ENCODE results near the gene TH.

Gene TH

GRCh38 chr11:2202900-2203439 is 31.4 kb upstream of the TH start:
- Histone ChIP-seq H3K9me3 (ENCODE audit: control extremely low read depth in 1 of 5, control insufficient read depth in 4 of 5, insufficient read depth in 2 of 5, low read depth in 1 of 5, low read length in 4 of 5) (peaks cover 0 to 9% (median 0%) of the 10 kb centered on the region in 5 experiments), H3K36me3 (ENCODE audit: control insufficient read depth in 4 of 4, insufficient read depth in 4 of 4, low read length in 3 of 4) (no peaks in the 10 kb centered on the region), H3K27me3 (replicated peaks in 2 of 5; ENCODE audit: control insufficient read depth in 4 of 5, insufficient read depth in 5 of 5, low read length in 4 of 5) (peaks cover 0 to 2% (median 0%) of the 10 kb centered on the region in 5 experiments), H3K4me1 (ENCODE audit: control extremely low read depth in 1 of 4, control insufficient read depth in 4 of 4, insufficient read depth in 4 of 4, low read length in 3 of 4) (peaks cover 0 to 19% (median 12%) of the 10 kb centered on the region in 4 experiments), H3K4me3 (ENCODE audit: control insufficient read depth in 1 of 7, extremely low read depth in 1 of 7, insufficient read depth in 4 of 7, low read depth in 2 of 7, low read length in 6 of 7) (no peak overlapping the region), H3K27ac (ENCODE audit: insufficient read depth in 1 of 2, low read depth in 1 of 2, low read length in 2 of 2, poor library complexity in 1 of 2, severe bottlenecking in 2 of 2) (no peak overlapping the region)
- 94% methylated on average over 8 of the region's 10 CpGs for WGBS (ENCODE audit: insufficient coverage)
- CTCF ChIA-PET = interaction anchor here (0.7 to 1.6 kb wide), 2 partner anchors 16 to 100 kb away, joined by 3 read pairs; no protein-coding TSS in a partner anchor
- POLR2A ChIA-PET = no interaction called here
- DNase-seq = no peak

- ChIA-PET CTCF (interaction anchor here (1.0 to 1.6 kb wide), 3 partner anchors 27 to 330 kb away, joined by 3 to 4 read pairs (median 3); no protein-coding TSS in a partner anchor), POLR2A (no interaction called here)
- 51% methylated on average over 21 of the region's 29 CpGs for WGBS (ENCODE audit: insufficient coverage)
- Histone ChIP-seq H3K9me3 (ENCODE audit: control extremely low read depth in 1 of 5, control insufficient read depth in 4 of 5, insufficient read depth in 2 of 5, low read depth in 1 of 5, low read length in 4 of 5) (peaks cover 0 to 9% (median 0%) of the 10 kb centered on the region in 5 experiments), H3K27me3 (replicated peaks in 2 of 5; ENCODE audit: control insufficient read depth in 4 of 5, insufficient read depth in 5 of 5, low read length in 4 of 5) (peaks cover 0 to 2% (median 0%) of the 10 kb centered on the region in 5 experiments), H3K27ac (ENCODE audit: insufficient read depth in 1 of 2, low read depth in 1 of 2, low read length in 2 of 2, poor library complexity in 1 of 2, severe bottlenecking in 2 of 2) (no peak overlapping the region), H3K4me3 (ENCODE audit: control insufficient read depth in 1 of 7, extremely low read depth in 1 of 7, insufficient read depth in 4 of 7, low read depth in 2 of 7, low read length in 6 of 7) (no peak overlapping the region), H3K4me1 (ENCODE audit: control extremely low read depth in 1 of 4, control insufficient read depth in 4 of 4, insufficient read depth in 4 of 4, low read length in 3 of 4) (peaks cover 0 to 19% (median 15%) of the 10 kb centered on the region in 4 experiments), H3K36me3 (ENCODE audit: control insufficient read depth in 4 of 4, insufficient read depth in 4 of 4, low read length in 3 of 4) (no peaks in the 10 kb centered on the region)
- DNase-seq = no peak
Observed at GRCh38 chr11:2202071-2202899, 30.7 kb upstream of the TH start.

GRCh38 chr11:2201542-2201941 is 29.9 kb upstream of the TH start:
- peaks cover 0 to 19% (median 15%) of the 10 kb centered on the region in 4 experiments for H3K4me1 ChIP-seq (ENCODE audit: control extremely low read depth in 1 of 4, control insufficient read depth in 4 of 4, insufficient read depth in 4 of 4, low read length in 3 of 4)
- DNase-seq = no peak
- POLR2A ChIA-PET = no interaction called here
- H3K4me3 ChIP-seq (ENCODE audit: control insufficient read depth in 1 of 7, extremely low read depth in 1 of 7, insufficient read depth in 4 of 7, low read depth in 2 of 7, low read length in 6 of 7) = no peak overlapping the region
- 100% methylated on average over 1 of the region's 2 CpGs for whole genome bisulfite sequencing (ENCODE audit: insufficient coverage)
- CTCF ChIA-PET = interaction anchor here (1.0 to 1.8 kb wide), 5 partner anchors 28 to 331 kb away, joined by 3 to 5 read pairs (median 4); no protein-coding TSS in a partner anchor
- H3K36me3 ChIP-seq (ENCODE audit: control insufficient read depth in 4 of 4, insufficient read depth in 4 of 4, low read length in 3 of 4) = no peaks in the 10 kb centered on the region
- no peak overlapping the region for H3K27ac ChIP-seq (ENCODE audit: insufficient read depth in 1 of 2, low read depth in 1 of 2, low read length in 2 of 2, poor library complexity in 1 of 2, severe bottlenecking in 2 of 2)
- H3K9me3 ChIP-seq (ENCODE audit: control extremely low read depth in 1 of 5, control insufficient read depth in 4 of 5, insufficient read depth in 2 of 5, low read depth in 1 of 5, low read length in 4 of 5) = peaks cover 0 to 9% (median 0%) of the 10 kb centered on the region in 5 experiments
- H3K27me3 ChIP-seq (replicated peaks in 2 of 5; ENCODE audit: control insufficient read depth in 4 of 5, insufficient read depth in 5 of 5, low read length in 4 of 5) = peaks cover 0 to 2% (median 0%) of the 10 kb centered on the region in 5 experiments

GRCh38 chr11:2200957-2201519 is 29.4 kb upstream of the TH start:
- H3K9me3 ChIP-seq (ENCODE audit: control extremely low read depth in 1 of 5, control insufficient read depth in 4 of 5, insufficient read depth in 2 of 5, low read depth in 1 of 5, low read length in 4 of 5) = peaks cover 0 to 9% (median 0%) of the 10 kb centered on the region in 5 experiments
- no peak overlapping the region for H3K27ac ChIP-seq (ENCODE audit: insufficient read depth in 1 of 2, low read depth in 1 of 2, low read length in 2 of 2, poor library complexity in 1 of 2, severe bottlenecking in 2 of 2)
- POLR2A ChIA-PET = no interaction called here
- H3K27me3 ChIP-seq (replicated peaks in 2 of 5; ENCODE audit: control insufficient read depth in 4 of 5, insufficient read depth in 5 of 5, low read length in 4 of 5) = peaks cover 0 to 2% (median 0%) of the 10 kb centered on the region in 5 experiments
- peaks cover 0 to 19% (median 15%) of the 10 kb centered on the region in 4 experiments for H3K4me1 ChIP-seq (ENCODE audit: control extremely low read depth in 1 of 4, control insufficient read depth in 4 of 4, insufficient read depth in 4 of 4, low read length in 3 of 4)
- no peak overlapping the region for H3K4me3 ChIP-seq (ENCODE audit: control insufficient read depth in 1 of 7, extremely low read depth in 1 of 7, insufficient read depth in 4 of 7, low read depth in 2 of 7, low read length in 6 of 7)
- DNase-seq = no peak
- WGBS (ENCODE audit: insufficient coverage) = 100% methylated on average over 1 of the region's 1 CpG
- CTCF ChIA-PET = interaction anchor here (1.0 to 1.8 kb wide), 4 partner anchors 29 to 219 kb away, joined by 3 to 5 read pairs (median 4); no protein-coding TSS in a partner anchor
- H3K36me3 ChIP-seq (ENCODE audit: control insufficient read depth in 4 of 4, insufficient read depth in 4 of 4, low read length in 3 of 4) = no peaks in the 10 kb centered on the region

GRCh38 chr11:2200536-2200935 is 28.9 kb upstream of the TH start:
- no peak for DNase-seq
- ChIA-PET CTCF (interaction anchor here (1.0 to 1.9 kb wide), 5 partner anchors 29 to 219 kb away, joined by 3 to 5 read pairs (median 4); no protein-coding TSS in a partner anchor), POLR2A (no interaction called here)
- Histone ChIP-seq H3K27me3 (replicated peaks in 2 of 5; ENCODE audit: control insufficient read depth in 4 of 5, insufficient read depth in 5 of 5, low read length in 4 of 5) (peaks cover 0 to 2% (median 0%) of the 10 kb centered on the region in 5 experiments), H3K4me3 (ENCODE audit: control insufficient read depth in 1 of 7, extremely low read depth in 1 of 7, insufficient read depth in 4 of 7, low read depth in 2 of 7, low read length in 6 of 7) (no peak overlapping the region), H3K27ac (ENCODE audit: insufficient read depth in 1 of 2, low read depth in 1 of 2, low read length in 2 of 2, poor library complexity in 1 of 2, severe bottlenecking in 2 of 2) (no peak overlapping the region), H3K36me3 (ENCODE audit: control insufficient read depth in 4 of 4, insufficient read depth in 4 of 4, low read length in 3 of 4) (no peaks in the 10 kb centered on the region), H3K4me1 (ENCODE audit: control extremely low read depth in 1 of 4, control insufficient read depth in 4 of 4, insufficient read depth in 4 of 4, low read length in 3 of 4) (peaks cover 0 to 19% (median 15%) of the 10 kb centered on the region in 4 experiments), H3K9me3 (ENCODE audit: control extremely low read depth in 1 of 5, control insufficient read depth in 4 of 5, insufficient read depth in 2 of 5, low read depth in 1 of 5, low read length in 4 of 5) (peaks cover 0 to 9% (median 0%) of the 10 kb centered on the region in 5 experiments)
- 100% methylated on average over 8 of the region's 11 CpGs for WGBS (ENCODE audit: insufficient coverage)

- POLR2A ChIA-PET = no interaction called here
Observed at GRCh38 chr11:2199466-2200341, 28.1 kb upstream of the TH start.

More at GRCh38 chr11:2199466-2200341, 28.1 kb upstream of the TH start:
- H3K27me3 ChIP-seq (replicated peaks in 2 of 5; ENCODE audit: control insufficient read depth in 4 of 5, insufficient read depth in 5 of 5, low read length in 4 of 5) = peaks cover 0 to 2% (median 0%) of the 10 kb centered on the region in 5 experiments
- CTCF ChIA-PET = interaction anchor here (0.9 to 3.4 kb wide), 17 partner anchors 13 to 332 kb away, joined by 3 to 50 read pairs (median 5); partner anchors contain the start of genes C11orf21, TSPAN32 and TSSC4
- peaks cover 0 to 23% (median 17%) of the 10 kb centered on the region in 4 experiments for H3K4me1 ChIP-seq (ENCODE audit: control extremely low read depth in 1 of 4, control insufficient read depth in 4 of 4, insufficient read depth in 4 of 4, low read length in 3 of 4)
- WGBS (ENCODE audit: insufficient coverage) = 97% methylated on average over 18 of the region's 22 CpGs
- peaks cover 0 to 9% (median 0%) of the 10 kb centered on the region in 5 experiments for H3K9me3 ChIP-seq (ENCODE audit: control extremely low read depth in 1 of 5, control insufficient read depth in 4 of 5, insufficient read depth in 2 of 5, low read depth in 1 of 5, low read length in 4 of 5)
- H3K27ac ChIP-seq (ENCODE audit: insufficient read depth in 1 of 2, low read depth in 1 of 2, low read length in 2 of 2, poor library complexity in 1 of 2, severe bottlenecking in 2 of 2) = no peak overlapping the region
- no peaks in the 10 kb centered on the region for H3K36me3 ChIP-seq (ENCODE audit: control insufficient read depth in 4 of 4, insufficient read depth in 4 of 4, low read length in 3 of 4)
- no peak for DNase-seq
- no peak overlapping the region for H3K4me3 ChIP-seq (ENCODE audit: control insufficient read depth in 1 of 7, extremely low read depth in 1 of 7, insufficient read depth in 4 of 7, low read depth in 2 of 7, low read length in 6 of 7)

All from common myeloid progenitor, CD34-positive (primary cell).